IPS-11a (cell line): ENCODE data around the gene DPP10.

Experiments used
- H3K4me3 ChIP-seq: one replicate; pipeline ENCODE4 v1.5.1; 2013; ENCODE audit warnings: low read depth, low read length, control low read depth

Gene DPP10

GRCh38 chr2:114580691-114581090, 138.2 kb downstream of the DPP10 start:
- H3K4me3 ChIP-seq: no peak overlapping the region

- no peak overlapping the region for H3K4me3 ChIP-seq
Measured at GRCh38 chr2:114598329-114598728, 155.9 kb downstream of the DPP10 start.

GRCh38 chr2:114609203-114609602, 166.8 kb downstream of the DPP10 start:
- no peak overlapping the region for H3K4me3 ChIP-seq

- H3K4me3 ChIP-seq: no peak overlapping the region
Measured at GRCh38 chr2:114609801-114610200, 167.4 kb downstream of the DPP10 start.

- H3K4me3 ChIP-seq: no peak overlapping the region
Measured at GRCh38 chr2:114610677-114611076, 168.2 kb downstream of the DPP10 start.

GRCh38 chr2:114614592-114614991, 172.2 kb downstream of the DPP10 start:
- no peak overlapping the region for H3K4me3 ChIP-seq

- no peak overlapping the region for H3K4me3 ChIP-seq
Measured at GRCh38 chr2:114628481-114628880, 186.0 kb downstream of the DPP10 start.

GRCh38 chr2:114631146-114631545, 188.7 kb downstream of the DPP10 start:
- no peak overlapping the region for H3K4me3 ChIP-seq

- H3K4me3 ChIP-seq: no peak overlapping the region
Measured at GRCh38 chr2:114642166-114642770, 199.8 kb downstream of the DPP10 start.

GRCh38 chr2:114642988-114643553, 200.6 kb downstream of the DPP10 start:
- H3K4me3 ChIP-seq: no peak overlapping the region

- H3K4me3 ChIP-seq: no peak overlapping the region
Measured at GRCh38 chr2:114651933-114652332, 209.5 kb downstream of the DPP10 start.

GRCh38 chr2:114659880-114660279, 217.4 kb downstream of the DPP10 start:
- H3K4me3 ChIP-seq: no peak overlapping the region

GRCh38 chr2:114661971-114662939, 219.8 kb downstream of the DPP10 start:
- no peak overlapping the region for H3K4me3 ChIP-seq

GRCh38 chr2:114668415-114668814, 226.0 kb downstream of the DPP10 start:
- H3K4me3 ChIP-seq: no peak overlapping the region

- H3K4me3 ChIP-seq: no peak overlapping the region
Measured at GRCh38 chr2:114683251-114683650, 240.8 kb downstream of the DPP10 start.

GRCh38 chr2:114684403-114684802, 242.0 kb downstream of the DPP10 start:
- no peak overlapping the region for H3K4me3 ChIP-seq

GRCh38 chr2:114685102-114685501, 242.7 kb downstream of the DPP10 start:
- H3K4me3 ChIP-seq: no peak overlapping the region

- H3K4me3 ChIP-seq: no peak overlapping the region
Measured at GRCh38 chr2:114688241-114688640, 245.8 kb downstream of the DPP10 start.

GRCh38 chr2:114698520-114698919, 256.1 kb downstream of the DPP10 start:
- H3K4me3 ChIP-seq: no peak overlapping the region

GRCh38 chr2:114699423-114699944, 257.0 kb downstream of the DPP10 start:
- H3K4me3 ChIP-seq: no peak overlapping the region

GRCh38 chr2:114700440-114700839, 258.0 kb downstream of the DPP10 start:
- no peak overlapping the region for H3K4me3 ChIP-seq
